SU-DHL-6 (cell line): ENCODE data around the gene SDK1.

Experiments
- CTCF ChIP-seq: fragments of 200-600 bp; sonication (generic); IDR thresholded peaks from one replicate; pipeline ENCODE4 v1.5.1; 2017; ENCODE audit warnings: antibody characterized with exemption, mild to moderate bottlenecking, low read length, moderate library complexity; ENCODE audit not compliant: insufficient read depth, poor library complexity, severe bottlenecking
- EZH2phosphoT487 ChIP-seq: fragments of 200-600 bp; sonication (generic), shearing (Covaris generic); conservative IDR thresholded peaks from 2 replicates; pipeline ENCODE4 v1.6.1; 2018; ENCODE audit warnings: mild to moderate bottlenecking, antibody characterized with exemption, low read length, moderate library complexity, mixed read lengths

GRCh38 chr7:3607847-3608246, 306.8 kb downstream of the SDK1 start:
- TF ChIP-seq CTCF: no peak
- TF ChIP-seq EZH2phosphoT487: no peak
